HT-29 (cell line): ENCODE results near the gene OTUD5. TPM values are rescaled to one million over a fixed set of nuclear protein-coding genes. Genes with fewer than 3 reads are reported as not detected.
"Not testable (repeated sequence)": the region's sequence is repeated elsewhere in the genome, so short reads cannot be mapped to it uniquely, and the experiment has no call there.

Experiments
- DNase-seq: peaks from one replicate; pipeline ENCODE4 v3.0.0-alpha.2; 2015; ENCODE audit warnings: low spot score
- small RNA-seq: library from RNA; depleted of rRNA; stranded (forward); fragments of <200 nt; gene quantifications from one replicate; pipeline ENCODE3, GENCODE V24; 2014
- total RNA-seq: library from RNA; depleted of rRNA; stranded (reverse); fragments of >200 nt; shearing (Covaris generic); gene quantifications from 2 replicates; pipeline ENCODE4 v1.2.3, GENCODE V29; 2014; rRNA removed

Gene OTUD5
- total RNA-seq, 1 experiment from 2014 or later, result 48.6 TPM

DNA sequence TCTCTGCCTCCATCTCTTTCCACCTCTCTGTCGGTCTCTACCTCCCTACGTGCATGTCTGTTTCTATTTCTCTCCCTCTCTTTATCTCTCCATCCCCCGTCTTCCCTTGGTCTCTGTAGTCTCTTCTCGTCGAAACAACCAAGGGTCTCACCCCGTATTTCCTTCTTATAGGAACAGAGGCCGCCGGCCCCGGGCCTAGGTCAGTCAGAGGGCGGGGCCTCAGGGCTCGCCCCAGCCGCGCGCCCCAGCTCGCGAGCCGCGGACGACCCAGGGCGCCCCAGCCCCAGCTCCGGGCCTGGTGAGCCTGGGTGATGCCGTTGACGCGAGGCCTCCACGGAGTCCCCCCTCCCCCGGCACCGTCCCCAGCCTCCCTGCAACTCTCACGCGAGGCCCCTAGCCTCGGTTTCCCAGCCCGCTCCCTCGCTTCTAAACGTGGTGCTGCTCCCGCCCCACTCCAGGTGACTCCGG lies 66.4 kb downstream of the OTUD5 start:
- DNase-seq, result no peak

DNA sequence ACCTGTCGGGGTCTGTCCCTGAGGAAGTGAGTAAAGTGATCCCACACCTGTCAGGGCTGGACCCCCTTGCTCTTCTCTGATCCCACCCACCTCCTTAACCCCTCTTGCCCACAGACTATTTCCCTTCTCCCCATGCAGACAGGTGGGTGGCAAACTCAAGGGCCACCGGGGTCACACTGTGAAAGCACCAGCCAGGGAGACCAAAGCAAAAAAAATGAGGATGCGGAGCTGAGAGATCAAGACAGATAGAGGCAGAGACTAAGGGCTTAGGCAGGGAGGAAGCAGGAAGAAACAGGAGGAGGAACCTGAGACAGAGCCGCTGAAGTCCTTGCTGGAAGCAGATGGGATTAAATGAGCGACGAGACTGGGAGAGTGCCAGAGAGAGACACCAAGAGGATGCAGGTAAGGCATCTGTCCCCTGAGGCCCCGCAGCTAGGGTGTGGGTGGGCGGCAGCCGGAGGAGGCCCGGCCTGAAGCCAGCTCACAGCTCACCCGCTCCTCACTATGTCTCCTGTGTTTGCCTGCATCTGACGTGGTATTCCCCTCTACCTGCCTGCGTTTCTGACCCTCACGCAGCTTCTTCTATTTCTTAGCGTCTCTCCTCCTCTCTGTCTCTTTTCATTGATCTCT lies 67.0 kb downstream of the OTUD5 start:
- DNase-seq, result no peak

DNA sequence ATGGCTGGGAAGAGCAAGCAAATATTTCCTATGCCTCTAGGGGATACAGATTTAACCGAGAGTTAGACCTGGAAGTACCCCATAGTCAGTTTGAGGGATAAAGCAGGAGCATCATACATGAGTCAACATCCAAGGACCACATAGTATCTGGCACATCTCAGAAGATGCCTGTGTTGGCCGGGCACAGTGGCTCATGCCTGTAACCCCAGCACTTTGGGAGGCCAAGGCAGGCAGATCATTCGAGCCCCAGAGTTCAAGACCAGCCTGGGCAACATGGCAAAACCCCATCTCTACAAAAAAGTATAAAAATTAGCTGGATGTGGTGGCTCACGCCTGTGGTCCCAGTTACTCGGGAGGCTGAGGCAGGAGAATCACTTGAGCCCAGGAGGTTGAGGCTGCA lies 70.8 kb downstream of the OTUD5 start:
- DNase-seq, result not testable (repeated sequence)

DNA sequence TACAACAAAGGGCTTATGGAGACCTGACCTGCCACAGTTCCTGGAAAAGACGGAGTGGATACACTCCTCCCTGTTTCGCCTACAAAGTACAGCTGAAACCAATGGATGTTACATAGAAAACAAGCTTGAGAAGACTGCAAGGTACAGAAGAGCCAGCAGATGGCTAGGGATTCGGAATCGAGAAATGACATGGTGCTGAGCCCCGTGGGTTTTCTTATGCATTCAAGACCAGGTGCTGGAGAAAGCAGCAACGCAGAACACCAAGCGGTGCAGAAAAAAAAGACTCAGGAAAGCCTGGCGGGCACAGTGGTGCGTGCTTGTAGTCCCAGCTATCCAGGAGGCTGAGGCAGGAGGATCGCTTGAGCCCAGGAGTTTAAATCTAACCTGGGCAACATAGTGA lies 73.7 kb downstream of the OTUD5 start:
- DNase-seq, result peak; percentile 24

DNA sequence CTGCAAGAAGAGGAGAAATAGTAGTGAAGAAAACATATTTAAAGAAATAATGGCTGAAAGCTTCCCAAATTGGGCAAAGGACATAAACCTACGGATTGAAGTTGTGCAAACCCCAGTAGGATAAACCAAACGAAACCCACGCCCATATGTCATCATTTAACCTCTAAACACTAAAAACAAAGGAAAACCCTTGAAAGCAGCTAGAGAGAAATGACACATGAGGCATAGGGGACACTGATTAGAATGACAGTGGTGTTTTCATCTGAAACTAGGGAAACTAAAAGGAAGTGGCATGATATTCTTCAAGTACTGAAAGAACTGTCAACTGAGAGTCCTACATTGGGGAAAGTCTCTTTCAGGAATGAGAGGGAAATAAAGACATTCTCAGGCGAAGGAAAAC lies 80.5 kb downstream of the OTUD5 start:
- DNase-seq, result not testable (repeated sequence)

Small RNA genes within 50 kb of the gene (small RNA-seq; reads per million reads assigned to genes)
- not detected for gene RNU6-722P

Other genes starting within 250 kb of the OTUD5 start
- gene GLOD5, start 195.9 kb downstream of the OTUD5 start, total RNA-seq, result 0.63 TPM in 1 of 2 replicates, not detected in the other
- not detected in 2 replicates for gene GATA1, start 171.0 kb downstream of the OTUD5 start, total RNA-seq
- 60.6 and 65.2 TPM in 2 replicates for gene HDAC6, start 155.5 kb downstream of the OTUD5 start, total RNA-seq
- not detected in 2 replicates for gene ERAS, start 131.1 kb downstream of the OTUD5 start, total RNA-seq
- gene PCSK1N, start 122.0 kb downstream of the OTUD5 start, total RNA-seq, result not detected in 2 replicates
- gene TIMM17B, start 59.8 kb downstream of the OTUD5 start, total RNA-seq, result 127 and 148 TPM in 2 replicates
- 86.3 and 97.5 TPM in 2 replicates for gene PQBP1, start 59.7 kb downstream of the OTUD5 start, total RNA-seq
- 66.8 and 75.0 TPM in 2 replicates for gene SLC35A2, start 46.0 kb downstream of the OTUD5 start, total RNA-seq
- gene PIM2, start 38.6 kb downstream of the OTUD5 start, total RNA-seq, result 13.4 and 14.9 TPM in 2 replicates
- 0.18 TPM in 1 of 2 replicates, not detected in the other for gene KCND1, start 14.2 kb upstream of the OTUD5 start, total RNA-seq
- gene GRIPAP1, start 44.7 kb upstream of the OTUD5 start, total RNA-seq, result 24.6 and 26.4 TPM in 2 replicates
- 46.6 and 53.6 TPM in 2 replicates for gene TFE3, start 85.8 kb upstream of the OTUD5 start, total RNA-seq
- 10.6 and 12.6 TPM in 2 replicates for gene CCDC120, start 101.4 kb upstream of the OTUD5 start, total RNA-seq
- gene PRAF2, start 116.4 kb upstream of the OTUD5 start, total RNA-seq, result 0.15 and 0.57 TPM in 2 replicates
- gene WDR45, start 122.3 kb upstream of the OTUD5 start, total RNA-seq, result 46.5 and 65.5 TPM in 2 replicates
- 39.4 and 41.6 TPM in 2 replicates for gene GPKOW, start 166.1 kb upstream of the OTUD5 start, total RNA-seq
- gene MAGIX, start 205.2 kb upstream of the OTUD5 start, total RNA-seq, result 12.6 and 13.6 TPM in 2 replicates
- gene PLP2, start 214.3 kb upstream of the OTUD5 start, total RNA-seq, result 27.3 and 28.1 TPM in 2 replicates
- gene PRICKLE3, start 228.8 kb upstream of the OTUD5 start, total RNA-seq, result 19.0 and 22.3 TPM in 2 replicates
- gene SYP, start 242.6 kb upstream of the OTUD5 start, total RNA-seq, result 0.61 and 1.1 TPM in 2 replicates